GM20431 (cell line): ENCODE results near the gene FAM209A.
"Not testable (repeated sequence)": the region's sequence is repeated elsewhere in the genome, so short reads cannot be mapped to it uniquely, and the experiment has no call there.

ENCODE experiments used
- in situ Hi-C: fragments of 300-500 bp; cut with MseI, MboI; formaldehyde crosslinking; loops from one replicate; pipeline ENCODE4 v1.15.0; 2020; ENCODE audit warnings: low sequenced_read_pairs; ENCODE audit not compliant: unreplicated experiment

Gene FAM209A

GRCh38 chr20:56532946-56533345 is 8.4 kb downstream of the FAM209A start, which contains the start of gene FAM209B:
Gene FAM209B, plus strand, starts transcription at chr20:56533246. Its CDS starts 96 bp downstream, at chr20:56533342.
- in situ Hi-C loops = not testable (repeated sequence)

GRCh38 chr20:56537997-56538396 is 13.5 kb downstream of the FAM209A start:
- in situ Hi-C loops = no loop called here

- in situ Hi-C loops = no loop called here
Observed at GRCh38 chr20:56540415-56540814, 15.9 kb downstream of the FAM209A start.

- in situ Hi-C loops = no loop called here
Observed at GRCh38 chr20:56542489-56543030, 18.0 kb downstream of the FAM209A start.

GRCh38 chr20:56551571-56551970 is 27.0 kb downstream of the FAM209A start:
- in situ Hi-C loops = no loop called here

GRCh38 chr20:56552911-56553629 is 28.5 kb downstream of the FAM209A start:
- in situ Hi-C loops = no loop called here

- in situ Hi-C loops = no loop called here
Observed at GRCh38 chr20:56554869-56555268, 30.3 kb downstream of the FAM209A start.

GRCh38 chr20:56558968-56559367 is 34.4 kb downstream of the FAM209A start:
- in situ Hi-C loops = no loop called here

- in situ Hi-C loops = not testable (repeated sequence)
Observed at GRCh38 chr20:56564526-56564925, 40.0 kb downstream of the FAM209A start.

- in situ Hi-C loops = no loop called here
Observed at GRCh38 chr20:56565511-56565910, 41.0 kb downstream of the FAM209A start.

GRCh38 chr20:56566621-56567020 is 42.1 kb downstream of the FAM209A start:
- in situ Hi-C loops = no loop called here

GRCh38 chr20:56570832-56571231 is 46.3 kb downstream of the FAM209A start:
- in situ Hi-C loops = no loop called here

- in situ Hi-C loops = no loop called here
Observed at GRCh38 chr20:56572172-56572571, 47.6 kb downstream of the FAM209A start.

- in situ Hi-C loops = no loop called here
Observed at GRCh38 chr20:56573986-56574385, 49.4 kb downstream of the FAM209A start.

- in situ Hi-C loops = no loop called here
Observed at GRCh38 chr20:56574531-56575142, 50.1 kb downstream of the FAM209A start.

GRCh38 chr20:56575157-56575556 is 50.6 kb downstream of the FAM209A start:
- in situ Hi-C loops = no loop called here
